Stimulated activated naive CD8-positive, alpha-beta T cell treated with anti-CD3 and anti-CD28 coated beads, Interleukin-15, amount 100 ng/mL, for 72 hours (primary cell): ENCODE measurements around the gene RAD21L1.
A peak's percentile ranks its signal among the peaks of the same experiment; 100 is the strongest.

Experiments used
- ATAC-seq: fragments of 150-1000 bp; cut with Tn5 transposase; 2 replicates; pipeline ENCODE4 v1.10.0; 2021; ENCODE audit warnings: mild to moderate bottlenecking, moderate library complexity
- DNase-seq, 2 donors: peaks; one replicate each; pipeline ENCODE4 v3.0.0; 2021 to 2022
- H3K27ac Mint-ChIP-seq, 2 donors: one replicate each; pipeline ENCODE4 v1.8.0; 2022; ENCODE audit warnings: mild to moderate bottlenecking in 2 of 2, mixed read lengths in 2 of 2, moderate library complexity in 2 of 2
- H3K27me3 Mint-ChIP-seq: one replicate; pipeline ENCODE4 v1.8.0; 2022; ENCODE audit warnings: mixed read lengths
- H3K4me1 Mint-ChIP-seq: one replicate; pipeline ENCODE4 v1.8.0; 2022; ENCODE audit warnings: mild to moderate bottlenecking, mixed read lengths
- H3K4me3 Mint-ChIP-seq, 2 donors: one replicate each; pipeline ENCODE4 v1.8.0; 2022; ENCODE audit warnings: mild to moderate bottlenecking in 2 of 2, mixed read lengths in 2 of 2, moderate library complexity in 1 of 2
- H3K9me3 Mint-ChIP-seq, 2 donors: one replicate each; pipeline ENCODE4 v1.8.0; 2022; ENCODE audit warnings: mixed read lengths in 2 of 2

RAD21L1 gene

GRCh38 chr20:1301031-1301529 lies 75.2 kb downstream of the RAD21L1 start:
- peak; percentile 59 to 80 for DNase-seq
- peak; percentile 82 for ATAC-seq
- peaks cover 37% of the 10 kb centered on the region for H3K4me1 Mint-ChIP-seq
- H3K27me3 Mint-ChIP-seq, result no peaks in the 10 kb centered on the region
- peak overlapping the region; percentile 93 to 94 for H3K27ac Mint-ChIP-seq
- no peaks in the 10 kb centered on the region for H3K9me3 Mint-ChIP-seq
- H3K4me3 Mint-ChIP-seq, result peak overlapping the region; percentile 70 to 85

DNA sequence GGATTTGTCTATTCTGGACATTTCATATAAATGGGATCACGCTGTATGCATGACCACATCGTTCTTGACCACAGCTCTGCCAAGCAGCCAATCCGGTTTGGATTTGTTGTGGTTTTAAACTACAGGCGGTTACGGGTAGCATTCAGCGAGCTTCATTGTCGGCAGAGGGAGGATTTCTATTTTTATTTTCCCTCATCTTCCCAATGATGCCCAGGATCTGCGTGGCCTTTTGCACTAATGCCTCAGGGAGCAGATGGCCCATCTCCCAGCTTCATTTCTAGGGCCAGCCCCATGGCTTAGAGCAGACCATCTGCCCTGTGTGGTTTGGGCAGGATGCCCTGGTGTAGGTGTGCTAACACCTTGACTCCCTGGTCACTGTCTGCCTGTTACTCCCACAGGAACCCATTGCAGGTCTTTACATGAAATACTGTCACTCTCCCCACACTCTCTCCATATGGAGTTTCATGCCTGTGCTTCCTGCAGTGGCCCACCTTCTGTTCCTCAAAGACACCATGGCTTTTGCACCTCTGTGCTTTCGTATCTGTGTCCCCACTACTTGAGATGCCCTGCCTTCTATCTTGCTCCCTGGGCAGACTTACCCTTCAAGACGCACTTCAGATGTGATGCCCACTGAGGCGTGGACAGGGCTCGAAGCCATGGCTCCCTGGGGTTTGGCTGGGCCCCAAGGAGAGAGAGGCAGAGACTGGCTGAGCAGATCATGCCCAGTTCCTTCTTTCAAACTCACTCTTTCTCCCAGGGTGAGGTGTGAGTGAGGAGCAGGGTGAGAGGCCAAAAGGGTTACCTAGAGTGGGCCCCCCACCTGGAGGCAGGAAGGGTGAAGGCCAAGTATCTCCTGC lies 77.1 kb downstream of the RAD21L1 start:
- Mint-ChIP-seq H3K9me3 (no peaks in the 10 kb centered on the region), H3K4me1 (peaks cover 28% of the 10 kb centered on the region), H3K27me3 (no peaks in the 10 kb centered on the region), H3K4me3 (no peak overlapping the region), H3K27ac (no peak overlapping the region)
- DNase-seq (peak in 1 of 2 donors; percentile 68), ATAC-seq (peak; percentile 71)

- Mint-ChIP-seq H3K27ac (no peak overlapping the region), H3K27me3 (no peaks in the 10 kb centered on the region), H3K9me3 (no peaks in the 10 kb centered on the region)
Observed at GRCh38 chr20:1304710-1305515, 79.1 kb downstream of the RAD21L1 start.

More at GRCh38 chr20:1304710-1305515, 79.1 kb downstream of the RAD21L1 start:
- H3K4me3 Mint-ChIP-seq, result no peak overlapping the region
- no peak for ATAC-seq
- H3K4me1 Mint-ChIP-seq, result peaks cover 27% of the 10 kb centered on the region
- no peak for DNase-seq
